Astrocyte (in vitro differentiated cells and primary cell): Measurements from ENCODE around the gene PRM2. TPM values are rescaled to one million over a fixed set of nuclear protein-coding genes. Genes with fewer than 3 reads are reported as not detected.

Experiments
- DNase-seq: peaks from one replicate; pipeline ENCODE4 v3.0.0-alpha.2; 2010; ENCODE audit warnings: low read depth
- FAIRE-seq: peaks from 2 replicates; lab custom pipeline; 2011; peaks lifted over from hg19 to GRCh38; lab: Jason Lieb, UNC
- H2AFZ ChIP-seq: 2 replicates; pipeline ENCODE4 v1.6.0; 2012; ENCODE audit warnings: low read depth, low read length, inconsistent platforms
- H3K27ac ChIP-seq: 2 replicates; pipeline ENCODE4 v1.5.1; 2011; ENCODE audit warnings: low read depth, low read length, inconsistent platforms
- H3K27me3 ChIP-seq: 2 replicates; pipeline ENCODE4 v1.6.0; 2011; ENCODE audit warnings: low read length, inconsistent platforms; ENCODE audit not compliant: insufficient read depth
- H3K36me3 ChIP-seq: 2 replicates; pipeline ENCODE4 v1.5.1; 2011; ENCODE audit warnings: low read length, inconsistent platforms; ENCODE audit not compliant: insufficient read depth
- H3K4me1 ChIP-seq: 2 replicates; pipeline ENCODE4 v1.5.1; 2011; ENCODE audit warnings: low read length, inconsistent platforms; ENCODE audit not compliant: insufficient read depth
- H3K4me2 ChIP-seq: 2 replicates; pipeline ENCODE4 v1.6.0; 2012; ENCODE audit warnings: low read length, inconsistent platforms
- H3K4me3 ChIP-seq: 2 replicates; pipeline ENCODE4 v1.5.1; 2011; ENCODE audit warnings: low read depth, mild to moderate bottlenecking, low read length, inconsistent platforms; ENCODE audit not compliant: insufficient read depth
- H3K79me2 ChIP-seq: 2 replicates; pipeline ENCODE4 v1.6.0; 2012; ENCODE audit warnings: mild to moderate bottlenecking, low read length, inconsistent platforms; ENCODE audit not compliant: insufficient read depth
- H3K9ac ChIP-seq: 2 replicates; pipeline ENCODE4 v1.6.0; 2012; ENCODE audit warnings: mild to moderate bottlenecking, low read length, inconsistent platforms
- H3K9me3 ChIP-seq: 2 replicates; pipeline ENCODE4 v1.5.1; 2012; ENCODE audit warnings: low read depth, mild to moderate bottlenecking, low read length, inconsistent platforms; ENCODE audit not compliant: insufficient read depth
- H4K20me1 ChIP-seq: 2 replicates; pipeline ENCODE4 v1.6.0; 2012; ENCODE audit warnings: low read length, inconsistent platforms; ENCODE audit not compliant: insufficient read depth
- H3K27ac Mint-ChIP-seq: one replicate; pipeline ENCODE4 v1.8.0; 2021; ENCODE audit warnings: mild to moderate bottlenecking, mixed read lengths; ENCODE audit not compliant: unreplicated experiment
- H3K27me3 Mint-ChIP-seq: one replicate; pipeline ENCODE4 v1.8.0; 2021; ENCODE audit warnings: low read depth, mixed read lengths; ENCODE audit not compliant: unreplicated experiment
- H3K36me3 Mint-ChIP-seq: one replicate; pipeline ENCODE4 v1.8.0; 2021; ENCODE audit warnings: low read depth, mixed read lengths; ENCODE audit not compliant: unreplicated experiment
- H3K4me1 Mint-ChIP-seq: one replicate; pipeline ENCODE4 v1.8.0; 2021; ENCODE audit warnings: low read depth, mixed read lengths; ENCODE audit not compliant: unreplicated experiment
- H3K4me3 Mint-ChIP-seq: one replicate; pipeline ENCODE4 v1.8.0; 2021; ENCODE audit warnings: mild to moderate bottlenecking, moderate library complexity, mixed read lengths; ENCODE audit not compliant: unreplicated experiment
- H3K9me3 Mint-ChIP-seq: one replicate; pipeline ENCODE4 v1.8.0; 2021; ENCODE audit warnings: mild to moderate bottlenecking, mixed read lengths; ENCODE audit not compliant: unreplicated experiment
- EZH2 ChIP-seq: IDR thresholded peaks from 2 replicates; pipeline ENCODE4 v1.6.1; 2012; ENCODE audit warnings: mild to moderate bottlenecking, low read length, inconsistent platforms; ENCODE audit not compliant: insufficient read depth
- microRNA-seq: library from miRNA; unstranded; fragments of <30 nt; microRNA quantifications from one replicate; pipeline ENCODE4 v1.2.0, GENCODE V29; 2020
- total RNA-seq: library from RNA; stranded (reverse); gene quantifications from 2 replicates; pipeline ENCODE4 v1.2.1, GENCODE V29; 2021
- TF ChIP-seq, protein P1 (sequence below): IDR thresholded peaks from 2 replicates; pipeline ENCODE4 v1.5.1; 2011; ENCODE audit warnings: low read depth, mild to moderate bottlenecking, inconsistent platforms, low read length, moderate library complexity; ENCODE audit not compliant: insufficient read depth

The PRM2 gene
- total RNA-seq, 1 donor from 2014 or later = not detected

DNA sequence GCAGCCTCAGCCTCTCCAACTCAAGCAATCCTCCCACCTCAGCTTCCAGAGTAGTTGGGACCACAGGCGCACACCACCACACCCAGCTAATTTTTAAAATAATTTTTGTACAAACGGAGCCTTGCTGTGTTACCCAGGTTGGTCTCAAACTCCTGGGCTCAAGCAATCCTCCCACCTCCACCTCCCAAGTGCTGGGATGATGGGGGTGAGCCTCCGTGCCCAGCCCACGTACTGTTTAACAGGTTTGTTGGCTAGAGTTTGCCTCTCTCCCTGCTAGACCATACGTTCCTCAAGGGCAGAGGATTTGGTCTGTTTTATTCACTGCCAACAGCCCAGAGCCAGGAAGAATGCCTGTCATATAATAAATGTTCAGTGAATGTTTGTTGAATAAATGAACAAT lies 46.8 kb downstream of the PRM2 start:
- Mint-ChIP-seq H3K9me3 (no peaks in the 10 kb centered on the region), H3K27ac (no peak overlapping the region), H3K4me1 (no peaks in the 10 kb centered on the region), H3K36me3 (no peaks in the 10 kb centered on the region), H3K27me3 (peaks cover 33% of the 10 kb centered on the region), H3K4me3 (no peak overlapping the region)
- no peaks in the 10 kb centered on the region for H3K27me3 ChIP-seq
- DNase-seq (no peak), FAIRE-seq (no peak)
- TF ChIP-seq EZH2 = no peak
- TF ChIP-seq, protein P1, sequence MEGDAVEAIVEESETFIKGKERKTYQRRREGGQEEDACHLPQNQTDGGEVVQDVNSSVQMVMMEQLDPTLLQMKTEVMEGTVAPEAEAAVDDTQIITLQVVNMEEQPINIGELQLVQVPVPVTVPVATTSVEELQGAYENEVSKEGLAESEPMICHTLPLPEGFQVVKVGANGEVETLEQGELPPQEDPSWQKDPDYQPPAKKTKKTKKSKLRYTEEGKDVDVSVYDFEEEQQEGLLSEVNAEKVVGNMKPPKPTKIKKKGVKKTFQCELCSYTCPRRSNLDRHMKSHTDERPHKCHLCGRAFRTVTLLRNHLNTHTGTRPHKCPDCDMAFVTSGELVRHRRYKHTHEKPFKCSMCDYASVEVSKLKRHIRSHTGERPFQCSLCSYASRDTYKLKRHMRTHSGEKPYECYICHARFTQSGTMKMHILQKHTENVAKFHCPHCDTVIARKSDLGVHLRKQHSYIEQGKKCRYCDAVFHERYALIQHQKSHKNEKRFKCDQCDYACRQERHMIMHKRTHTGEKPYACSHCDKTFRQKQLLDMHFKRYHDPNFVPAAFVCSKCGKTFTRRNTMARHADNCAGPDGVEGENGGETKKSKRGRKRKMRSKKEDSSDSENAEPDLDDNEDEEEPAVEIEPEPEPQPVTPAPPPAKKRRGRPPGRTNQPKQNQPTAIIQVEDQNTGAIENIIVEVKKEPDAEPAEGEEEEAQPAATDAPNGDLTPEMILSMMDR = no peak
- H3K4me1 ChIP-seq = no peaks in the 10 kb centered on the region
- H3K79me2 ChIP-seq = no peaks in the 10 kb centered on the region
- H3K9ac ChIP-seq = no peak overlapping the region
- H3K4me3 ChIP-seq = no peak overlapping the region
- H3K27ac ChIP-seq = no peak overlapping the region
- H2AFZ ChIP-seq = no peak overlapping the region
- H3K4me2 ChIP-seq = no peak overlapping the region
- H4K20me1 ChIP-seq = no peaks in the 10 kb centered on the region
- H3K36me3 ChIP-seq = no peaks in the 10 kb centered on the region
- no peaks in the 10 kb centered on the region for H3K9me3 ChIP-seq

DNA sequence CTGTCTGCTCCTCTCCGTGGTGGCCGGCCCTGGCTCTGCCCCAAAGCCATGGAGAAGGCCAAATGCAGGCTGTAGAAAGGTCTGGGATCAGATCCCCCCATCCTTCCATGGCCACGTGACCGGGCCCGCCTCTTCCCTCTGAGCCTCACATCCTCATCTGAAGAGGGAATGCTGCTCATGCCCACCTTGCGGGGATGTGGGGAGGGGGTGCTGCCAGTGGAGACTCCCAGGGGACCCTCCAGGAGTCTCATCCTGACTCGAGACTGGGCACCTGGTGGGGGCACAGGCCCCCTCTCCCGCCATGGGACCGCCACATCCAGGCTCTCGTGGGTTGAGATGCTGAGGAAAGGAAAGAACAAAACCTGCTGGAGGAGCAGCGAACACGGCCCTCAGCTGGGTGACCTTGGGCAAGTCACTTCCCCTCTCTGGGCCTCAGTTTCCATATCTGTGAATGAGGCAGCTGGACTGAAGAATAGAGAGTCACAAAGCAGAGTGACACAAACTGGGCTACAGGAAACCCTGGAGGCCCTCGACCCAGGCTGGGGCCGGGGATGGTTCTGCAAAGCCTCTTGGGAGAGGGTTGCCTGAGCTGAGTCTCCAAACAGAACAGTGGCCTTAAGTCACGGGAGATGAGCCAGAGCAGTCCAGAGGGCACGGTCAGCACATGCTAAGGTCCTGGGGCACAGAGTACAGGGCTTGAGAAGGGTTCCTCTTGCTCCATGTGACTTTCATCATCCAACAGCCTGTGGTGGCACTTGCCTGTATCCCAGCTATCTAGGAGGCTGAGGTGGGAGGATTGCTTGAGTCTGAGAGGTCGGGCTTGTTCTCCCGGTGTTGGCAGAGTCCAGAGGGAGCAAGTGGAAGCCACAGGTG lies 50.4 kb downstream of the PRM2 start:
- no peaks in the 10 kb centered on the region for H3K36me3 ChIP-seq
- no peak overlapping the region for H3K27ac ChIP-seq
- Mint-ChIP-seq H3K4me3 (no peak overlapping the region), H3K27me3 (peaks cover 25% of the 10 kb centered on the region), H3K27ac (no peak overlapping the region), H3K36me3 (no peaks in the 10 kb centered on the region), H3K9me3 (no peaks in the 10 kb centered on the region), H3K4me1 (no peaks in the 10 kb centered on the region)
- H3K4me1 ChIP-seq = no peaks in the 10 kb centered on the region
- DNase-seq (no peak), FAIRE-seq (no peak)
- no peak overlapping the region for H3K9ac ChIP-seq
- TF ChIP-seq EZH2 = no peak
- TF ChIP-seq, protein P1 = no peak
- H3K79me2 ChIP-seq = no peaks in the 10 kb centered on the region
- H3K27me3 ChIP-seq = no peaks in the 10 kb centered on the region
- no peak overlapping the region for H3K4me3 ChIP-seq
- H4K20me1 ChIP-seq = no peaks in the 10 kb centered on the region
- no peak overlapping the region for H3K4me2 ChIP-seq
- no peak overlapping the region for H2AFZ ChIP-seq
- no peaks in the 10 kb centered on the region for H3K9me3 ChIP-seq

Small RNA genes within 50 kb of the gene (microRNA-seq; reads per million reads assigned to microRNA genes)
- not detected for gene MIR548H2

Other genes starting within 250 kb of the PRM2 start
- gene SOCS1, start 20.3 kb downstream of the PRM2 start, total RNA-seq = 16.0 and 20.2 TPM in 2 replicates
- gene TNP2, start 7.2 kb downstream of the PRM2 start, total RNA-seq = not detected in 2 replicates
- gene PRM3, start 2.9 kb downstream of the PRM2 start, total RNA-seq = not detected in 2 replicates
- gene PRM1, start 4.8 kb upstream of the PRM2 start, total RNA-seq = not detected in 2 replicates
- 6.9 and 7.8 TPM in 2 replicates for gene RMI2, start 69.0 kb upstream of the PRM2 start, total RNA-seq